Measurements from ENCODE around the gene BMP8B. TPM values are rescaled to one million over a fixed set of nuclear protein-coding genes. Genes with fewer than 3 reads are reported as not detected.
A peak's percentile ranks its signal among the peaks of the same experiment; 100 is the strongest.

Gene BMP8B
- total RNA-seq, 1 donor from 2014 or later = 1.3 TPM

DNA sequence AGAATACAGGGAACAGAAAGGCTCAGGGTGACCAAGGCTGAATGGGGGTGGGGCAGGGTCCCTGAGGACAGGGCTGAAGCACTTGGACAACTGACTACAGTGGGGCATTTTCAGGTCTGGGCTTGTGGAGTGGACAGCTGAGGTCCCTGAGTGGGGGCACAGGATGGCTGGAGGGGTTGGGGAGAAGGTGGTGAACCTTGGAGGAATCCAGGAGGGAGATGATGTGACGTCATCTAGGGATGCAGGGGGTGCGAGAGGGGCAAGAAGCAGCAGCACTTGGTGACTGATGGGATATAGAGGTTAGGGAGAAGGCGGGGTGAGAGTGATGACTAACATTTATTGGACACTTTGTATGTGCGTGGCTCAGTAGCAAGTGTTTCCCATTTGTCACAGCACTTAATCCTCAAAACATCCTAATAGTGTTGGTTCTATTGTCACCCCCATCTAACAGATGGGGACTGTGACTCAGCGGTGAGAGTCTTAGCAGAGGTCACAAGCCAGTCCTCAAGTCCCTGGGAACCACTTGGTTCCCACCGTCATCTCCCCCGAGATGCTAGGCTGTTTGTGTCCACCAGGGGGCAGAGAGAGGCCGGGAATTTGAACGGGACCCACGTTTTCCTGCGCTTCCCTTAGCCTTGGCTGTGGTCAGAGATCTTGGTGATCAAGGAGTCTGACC lies 27.9 kb upstream of the BMP8B start:
- TF ChIP-seq CTCF (IDR thresholded peaks at IDR 0.05; ENCODE audit: insufficient read depth, low read length, severe bottlenecking) = peak; percentile 80
- H3K36me3 ChIP-seq (ENCODE audit: control insufficient read depth, insufficient read depth, low read length) = no peaks in the 10 kb centered on the region
- FAIRE-seq (peak; percentile 62), DNase-seq (ENCODE audit: low read depth) (peak; percentile 62)
- no peaks in the 10 kb centered on the region for H3K27me3 ChIP-seq (ENCODE audit: control insufficient read depth, insufficient read depth, low read length)
- no peak overlapping the region for H3K4me3 ChIP-seq (ENCODE audit: low read depth, low read length)

- no peak for TF ChIP-seq CTCF (IDR thresholded peaks at IDR 0.05; ENCODE audit: insufficient read depth, low read length, severe bottlenecking)
- Histone ChIP-seq H3K4me3 (ENCODE audit: low read depth, low read length) (no peak overlapping the region), H3K36me3 (ENCODE audit: control insufficient read depth, insufficient read depth, low read length) (no peaks in the 10 kb centered on the region), H3K27me3 (ENCODE audit: control insufficient read depth, insufficient read depth, low read length) (no peaks in the 10 kb centered on the region)
- no peak for DNase-seq (ENCODE audit: low read depth)
- FAIRE-seq = no peak
Measured at GRCh38 chr1:39812913-39813312, 24.2 kb upstream of the BMP8B start.

- Histone ChIP-seq H3K27me3 (ENCODE audit: control insufficient read depth, insufficient read depth, low read length) (no peaks in the 10 kb centered on the region), H3K4me3 (ENCODE audit: low read depth, low read length) (no peak overlapping the region), H3K36me3 (ENCODE audit: control insufficient read depth, insufficient read depth, low read length) (no peaks in the 10 kb centered on the region)
- TF ChIP-seq CTCF (IDR thresholded peaks at IDR 0.05; ENCODE audit: insufficient read depth, low read length, severe bottlenecking) = no peak
- no peak for DNase-seq (ENCODE audit: low read depth)
- FAIRE-seq = no peak
Measured at GRCh38 chr1:39808784-39809517, 20.3 kb upstream of the BMP8B start.

DNA sequence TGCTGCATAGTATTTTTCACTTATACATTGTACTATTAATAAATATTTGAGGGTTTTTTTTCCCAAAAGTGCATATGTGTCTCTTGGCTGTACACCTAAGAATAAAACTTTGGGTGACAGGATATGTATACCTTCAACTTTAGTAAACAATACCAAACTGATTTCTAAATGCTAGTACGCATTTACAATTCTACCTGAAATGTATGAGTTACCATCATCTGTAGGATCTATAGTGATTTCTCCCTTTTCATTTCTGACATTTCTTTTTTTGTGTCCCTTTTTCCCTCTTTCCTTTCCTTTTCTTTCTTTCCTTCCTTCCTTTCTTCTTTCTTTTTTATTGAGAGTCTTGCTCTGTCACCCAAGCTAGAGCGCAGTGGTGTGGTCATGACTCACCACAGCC lies 16.7 kb upstream of the BMP8B start:
- FAIRE-seq = no peak
- Histone ChIP-seq H3K27me3 (ENCODE audit: control insufficient read depth, insufficient read depth, low read length) (no peaks in the 10 kb centered on the region), H3K36me3 (ENCODE audit: control insufficient read depth, insufficient read depth, low read length) (no peaks in the 10 kb centered on the region), H3K4me3 (ENCODE audit: low read depth, low read length) (no peak overlapping the region)
- DNase-seq (ENCODE audit: low read depth) = no peak
- no peak for TF ChIP-seq CTCF (IDR thresholded peaks at IDR 0.05; ENCODE audit: insufficient read depth, low read length, severe bottlenecking)

DNA sequence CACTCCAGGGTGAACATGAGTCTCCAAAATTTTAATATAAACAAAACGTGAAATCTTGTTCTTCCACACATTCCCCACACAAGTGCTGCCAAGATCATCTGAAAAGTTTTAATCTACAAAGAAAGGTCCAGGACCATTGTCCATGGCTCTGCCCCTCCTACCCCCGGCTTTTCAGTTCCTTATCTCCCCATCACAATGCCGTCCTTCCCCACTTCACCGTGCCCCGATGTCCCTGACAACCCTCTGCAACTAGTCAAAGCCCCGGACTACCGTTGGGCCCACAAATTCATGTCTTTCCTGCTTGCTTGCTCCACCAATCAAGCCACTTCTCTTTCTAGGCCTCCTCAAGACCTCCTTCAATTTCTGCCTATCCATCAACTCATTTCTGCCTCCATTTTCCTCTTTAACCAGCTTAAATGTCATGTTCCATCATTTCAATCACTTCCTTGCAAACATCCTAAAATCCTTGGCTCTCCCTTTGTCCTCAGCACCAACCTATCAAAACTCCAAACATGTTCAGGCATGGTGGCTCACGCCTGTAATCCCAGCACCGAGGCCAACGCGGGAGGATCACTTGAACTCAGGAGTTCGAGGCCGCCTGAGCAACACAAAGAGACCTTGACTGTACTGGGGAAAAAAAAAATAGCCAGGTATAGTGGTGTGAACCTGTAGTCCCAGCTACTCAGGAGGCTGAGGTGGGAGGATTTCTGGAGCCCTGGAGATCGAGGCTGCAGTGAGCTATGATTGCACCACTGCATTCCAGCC lies 14.0 kb upstream of the BMP8B start:
- Histone ChIP-seq H3K36me3 (ENCODE audit: control insufficient read depth, insufficient read depth, low read length) (no peaks in the 10 kb centered on the region), H3K27me3 (ENCODE audit: control insufficient read depth, insufficient read depth, low read length) (no peaks in the 10 kb centered on the region), H3K4me3 (ENCODE audit: low read depth, low read length) (no peak overlapping the region)
- DNase-seq (ENCODE audit: low read depth) = peak; percentile 19
- TF ChIP-seq CTCF (IDR thresholded peaks at IDR 0.05; ENCODE audit: insufficient read depth, low read length, severe bottlenecking) = no peak
- FAIRE-seq = no peak
